ENCODE measurements around the gene RHOC.

The RHOC gene

GRCh38 chr1:112704934-112705627 is 1.8 kb downstream of the RHOC start:
- in situ Hi-C loops (cut with MboI; ENCODE audit: low pct_unique_long_range_greater_than_20kb, low sequenced_read_pairs) = no loop called here
- peak; percentile 99 for DNase-seq

DNA sequence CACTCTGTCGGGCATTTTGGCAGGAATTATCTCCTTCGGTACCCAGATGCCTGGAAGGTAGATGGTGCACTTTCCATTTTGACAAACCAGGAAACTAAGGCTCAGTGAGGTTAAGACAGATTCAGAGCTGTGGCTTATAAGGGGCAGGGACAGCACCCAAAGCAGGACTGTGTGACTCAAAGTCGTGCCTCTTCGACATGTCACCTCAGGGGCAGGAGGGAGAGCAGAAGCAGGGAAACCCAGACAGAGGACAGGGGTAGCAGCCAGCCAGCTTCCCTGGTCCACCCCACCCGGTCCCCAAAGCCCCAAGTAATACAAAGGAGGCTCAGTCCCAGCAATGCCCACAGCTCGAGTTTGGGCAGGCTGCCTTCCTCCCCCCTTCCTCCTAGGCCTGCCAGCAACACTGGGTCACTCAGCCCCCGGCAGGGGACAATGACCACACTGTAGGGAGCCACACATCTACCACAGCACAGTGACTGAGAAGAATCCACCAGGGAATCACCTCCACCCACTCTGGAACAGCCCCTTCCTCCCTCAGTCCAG is 2.5 kb downstream of the RHOC start:
- no peak for DNase-seq
- in situ Hi-C loops (cut with MboI; ENCODE audit: low pct_unique_long_range_greater_than_20kb, low sequenced_read_pairs) = no loop called here

DNA sequence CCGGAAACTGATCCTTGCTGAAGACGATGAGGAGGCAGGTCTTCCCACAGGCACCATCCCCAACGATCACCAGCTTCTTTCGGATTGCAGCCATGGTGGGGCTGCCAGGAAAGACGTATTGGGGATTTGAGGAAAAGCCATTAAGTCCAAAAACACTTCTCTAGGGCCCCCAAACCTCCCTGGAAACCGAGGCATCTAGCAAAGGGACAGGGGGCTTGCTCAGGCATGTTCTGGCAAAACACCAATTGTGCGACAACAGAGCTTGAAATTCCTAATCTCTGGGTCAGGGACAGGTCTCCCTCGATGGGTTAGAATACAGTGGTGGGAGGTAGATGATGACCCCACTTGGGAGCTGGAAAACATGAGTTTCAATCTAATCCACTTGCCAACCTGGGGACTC is 3.2 kb downstream of the RHOC start:
- in situ Hi-C loops (cut with MboI; ENCODE audit: low pct_unique_long_range_greater_than_20kb, low sequenced_read_pairs) = no loop called here
- DNase-seq = no peak

DNA sequence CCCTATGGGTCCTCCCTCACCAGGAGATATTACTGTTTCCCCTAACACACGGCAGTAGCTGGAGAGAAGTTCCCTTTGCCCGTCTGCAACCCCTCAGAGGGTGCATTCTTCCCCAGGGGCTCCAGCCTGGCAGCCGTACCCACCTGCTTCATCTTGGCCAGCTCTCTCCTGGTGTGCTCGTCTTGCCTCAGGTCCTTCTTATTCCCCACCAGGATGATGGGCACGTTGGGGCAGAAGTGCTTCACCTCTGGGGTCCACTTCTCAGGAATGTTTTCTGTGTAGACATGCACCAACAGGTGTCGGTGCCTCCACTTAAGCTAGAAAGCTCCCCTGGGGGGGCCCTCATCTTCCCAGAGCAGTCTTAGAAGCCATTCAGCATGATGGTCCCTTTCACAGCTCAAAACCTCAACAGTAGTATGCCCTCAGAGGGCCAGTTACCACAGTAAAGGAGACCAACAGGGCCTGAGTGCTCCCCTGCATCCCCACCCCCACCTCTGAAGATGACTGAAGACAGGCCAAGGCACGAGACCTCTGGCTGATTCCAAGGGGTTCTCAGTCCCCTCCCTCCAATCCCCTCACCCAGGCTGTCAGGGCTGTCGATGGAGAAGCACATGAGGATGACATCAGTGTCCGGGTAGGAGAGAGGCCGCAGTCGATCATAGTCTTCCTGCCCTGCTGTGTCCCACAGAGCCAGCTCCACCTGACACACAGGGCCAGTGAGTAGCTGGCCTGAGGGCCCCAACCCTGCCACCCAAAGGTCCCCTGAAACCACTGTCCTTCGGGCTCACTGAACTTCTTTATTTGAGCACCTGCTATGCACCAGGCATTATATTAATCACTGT is 4.3 kb downstream of the RHOC start:
- in situ Hi-C loops (cut with MboI; ENCODE audit: low pct_unique_long_range_greater_than_20kb, low sequenced_read_pairs) = no loop called here

DNA sequence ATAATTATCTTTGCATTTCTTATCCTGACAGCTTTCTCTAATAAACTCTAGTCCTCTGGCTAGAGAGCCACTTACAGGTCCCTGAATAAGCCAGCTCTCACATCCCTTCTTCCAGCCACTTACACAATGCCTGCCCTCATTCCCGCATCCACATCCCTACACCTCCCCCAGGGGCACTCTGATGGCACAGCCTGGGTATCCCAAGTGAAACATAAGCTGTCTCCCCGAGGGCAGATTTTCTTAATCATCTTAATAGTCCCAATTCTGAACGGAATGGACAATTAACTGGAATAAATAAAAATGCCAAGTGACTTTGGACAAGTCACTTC is 4.9 kb downstream of the RHOC start:
- no peak for DNase-seq
- in situ Hi-C loops (cut with MboI; ENCODE audit: low pct_unique_long_range_greater_than_20kb, low sequenced_read_pairs) = no loop called here

More for the DNA sequence above, 4.3 kb downstream of the RHOC start:
- DNase-seq = no peak

DNA sequence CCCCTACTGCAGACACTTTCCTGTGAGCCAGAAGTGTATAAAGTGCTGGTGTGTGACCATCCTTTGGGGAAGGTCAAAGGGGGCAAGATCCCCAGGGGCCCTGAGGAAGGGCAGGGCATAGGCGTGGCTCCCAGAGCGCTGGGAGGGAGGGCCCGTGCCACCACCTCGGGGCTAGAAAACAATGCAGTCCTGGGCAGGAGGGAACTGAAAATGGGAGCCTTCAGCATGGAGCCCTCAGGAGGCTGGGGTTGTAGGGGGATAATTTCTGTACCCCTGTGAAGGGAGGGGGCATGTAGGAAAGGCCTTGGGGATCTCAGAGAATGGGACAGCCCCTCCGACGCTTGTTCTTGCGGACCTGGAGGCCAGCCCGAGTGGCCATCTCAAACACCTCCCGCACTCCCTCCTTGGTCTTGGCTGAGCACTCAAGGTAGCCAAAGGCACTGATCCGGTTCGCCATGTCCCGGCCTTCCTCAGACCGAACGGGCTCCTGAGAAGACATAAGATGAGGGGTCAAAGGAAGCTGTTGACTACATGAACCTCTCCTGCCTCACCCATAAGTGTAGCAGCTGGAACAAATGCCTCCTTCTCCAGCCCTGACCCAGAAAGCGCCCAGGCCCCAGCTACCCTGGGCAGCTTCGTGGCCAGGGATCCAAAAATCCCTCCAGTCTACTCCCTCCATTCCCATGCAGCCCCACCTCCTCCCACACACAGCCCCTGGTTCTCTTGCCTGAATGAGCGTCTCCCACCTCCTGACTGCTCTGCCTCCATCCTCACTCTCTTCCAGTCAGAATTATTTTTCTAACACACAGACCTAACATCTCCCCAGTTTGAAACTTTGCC is 5.5 kb downstream of the RHOC start:
- no peak for DNase-seq
- in situ Hi-C loops (cut with MboI; ENCODE audit: low pct_unique_long_range_greater_than_20kb, low sequenced_read_pairs) = no loop called here

GRCh38 chr1:112700290-112701226 is 6.4 kb downstream of the RHOC start:
- peak; percentile 97 for DNase-seq
- in situ Hi-C loops (cut with MboI; ENCODE audit: low pct_unique_long_range_greater_than_20kb, low sequenced_read_pairs) = no loop called here

- in situ Hi-C loops (cut with MboI; ENCODE audit: low pct_unique_long_range_greater_than_20kb, low sequenced_read_pairs) = no loop called here
- DNase-seq = no peak
Measured at GRCh38 chr1:112699425-112700144, 7.3 kb downstream of the RHOC start.

GRCh38 chr1:112698366-112699310 is 8.3 kb downstream of the RHOC start:
- in situ Hi-C loops (cut with MboI; ENCODE audit: low pct_unique_long_range_greater_than_20kb, low sequenced_read_pairs) = no loop called here

GRCh38 chr1:112697781-112698201 is 9.1 kb downstream of the RHOC start:
- DNase-seq = no peak
- in situ Hi-C loops (cut with MboI; ENCODE audit: low pct_unique_long_range_greater_than_20kb, low sequenced_read_pairs) = no loop called here

More at GRCh38 chr1:112698366-112699310, 8.3 kb downstream of the RHOC start:
- DNase-seq = no peak

DNA sequence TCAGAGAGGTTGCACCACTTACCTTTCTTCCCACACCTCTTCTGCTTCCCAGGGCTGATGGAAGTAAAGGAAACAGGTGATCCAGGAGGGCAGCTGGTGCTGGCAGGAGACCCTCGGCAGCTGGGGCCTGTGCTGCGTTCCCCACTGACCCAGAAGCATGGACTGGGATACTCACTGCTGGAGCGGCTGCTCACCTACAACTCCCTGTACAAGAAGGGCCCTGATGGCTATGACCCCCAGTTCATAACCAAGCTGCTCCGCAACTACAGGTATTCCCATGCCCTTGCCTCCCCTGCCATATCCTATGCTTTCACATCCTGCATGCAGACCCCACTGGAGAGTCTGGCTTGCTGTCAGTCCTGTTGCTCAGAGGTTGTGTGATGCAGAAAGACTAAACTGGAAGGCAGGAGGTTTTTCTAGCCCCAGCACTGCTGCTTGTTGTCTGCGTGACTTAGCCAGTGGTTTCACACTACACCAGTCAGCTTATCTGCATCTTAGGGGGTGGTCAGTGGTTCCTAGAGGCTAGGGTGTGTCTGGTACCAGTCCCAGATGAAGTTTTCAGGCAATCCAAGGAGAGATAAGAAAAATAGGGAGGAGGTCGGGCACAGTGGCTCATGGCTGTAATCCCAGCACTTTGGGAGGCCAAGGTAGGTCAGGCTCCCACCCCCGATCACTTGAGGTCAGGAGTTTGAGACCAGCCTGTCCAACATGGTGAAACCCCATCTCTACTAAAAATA is 10.2 kb downstream of the RHOC start:
- DNase-seq = no peak
- in situ Hi-C loops (cut with MboI; ENCODE audit: low pct_unique_long_range_greater_than_20kb, low sequenced_read_pairs) = no loop called here

- DNase-seq = no peak
- in situ Hi-C loops (cut with MboI; ENCODE audit: low pct_unique_long_range_greater_than_20kb, low sequenced_read_pairs) = no loop called here
Measured at GRCh38 chr1:112695276-112695675, 11.7 kb downstream of the RHOC start.

DNA sequence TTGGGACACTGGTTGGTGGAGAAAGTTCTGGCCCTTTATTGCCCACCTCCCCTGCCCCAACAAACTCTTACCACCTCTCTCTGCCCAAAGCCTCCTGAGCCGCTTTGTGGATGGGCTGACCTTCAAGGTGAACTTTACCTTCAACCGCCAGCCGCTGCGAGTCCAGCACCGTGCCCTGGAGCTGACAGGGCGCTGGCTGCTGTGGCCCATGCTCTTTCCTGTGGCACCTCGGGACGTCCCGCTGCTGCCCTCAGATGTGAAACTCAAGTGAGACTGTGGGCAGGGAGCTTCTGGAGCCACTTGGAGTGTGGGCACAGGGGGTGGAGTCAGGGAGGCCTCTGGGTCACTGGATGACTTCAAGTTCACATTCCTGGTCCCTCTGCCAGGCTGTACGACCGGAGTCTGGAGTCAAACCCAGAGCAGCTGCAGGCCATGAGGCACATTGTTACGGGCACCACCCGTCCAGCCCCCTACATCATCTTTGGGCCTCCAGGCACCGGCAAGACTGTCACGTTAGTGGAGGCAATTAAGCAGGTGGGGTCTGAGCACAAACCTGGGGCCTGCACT is 12.5 kb downstream of the RHOC start:
- in situ Hi-C loops (cut with MboI; ENCODE audit: low pct_unique_long_range_greater_than_20kb, low sequenced_read_pairs) = no loop called here
- no peak for DNase-seq

DNA sequence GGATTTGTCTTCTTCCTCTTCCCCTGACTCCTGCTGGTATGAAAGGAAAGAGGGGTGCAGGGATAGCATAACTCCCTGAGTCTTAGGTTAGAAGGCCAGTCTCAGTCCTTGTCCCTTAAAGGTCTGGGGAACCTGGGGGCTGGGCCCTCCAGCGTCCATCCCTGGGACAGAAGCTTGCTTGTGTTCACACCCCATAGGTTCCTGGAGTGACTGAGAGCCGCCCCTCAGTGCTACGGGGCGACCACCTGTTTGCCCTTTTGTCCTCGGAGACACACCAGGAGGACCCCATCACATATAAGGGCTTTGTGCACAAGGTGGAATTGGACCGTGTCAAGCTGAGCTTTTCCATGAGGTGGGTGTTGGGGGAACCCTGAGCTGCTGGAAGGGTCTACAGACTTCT is 13.1 kb downstream of the RHOC start:
- in situ Hi-C loops (cut with MboI; ENCODE audit: low pct_unique_long_range_greater_than_20kb, low sequenced_read_pairs) = no loop called here
- no peak for DNase-seq

DNA sequence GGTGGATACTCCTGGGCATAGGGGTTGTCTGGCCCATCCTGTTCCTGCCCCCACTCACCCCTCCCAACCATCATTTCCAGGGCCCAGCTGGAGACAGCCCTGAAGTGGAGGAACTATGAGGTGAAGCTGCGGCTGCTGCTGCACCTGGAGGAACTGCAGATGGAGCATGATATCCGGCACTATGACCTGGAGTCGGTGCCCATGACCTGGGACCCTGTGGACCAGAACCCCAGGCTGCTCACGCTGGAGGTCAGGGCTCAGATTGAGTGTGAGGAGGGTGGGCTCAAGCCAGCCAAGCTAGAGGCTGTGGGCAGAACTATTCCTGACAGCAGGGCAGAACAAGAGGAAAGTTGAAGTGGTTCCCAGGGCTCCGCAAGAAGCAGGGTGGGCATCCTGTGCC is 14.2 kb downstream of the RHOC start:
- in situ Hi-C loops (cut with MboI; ENCODE audit: low pct_unique_long_range_greater_than_20kb, low sequenced_read_pairs) = no loop called here

DNA sequence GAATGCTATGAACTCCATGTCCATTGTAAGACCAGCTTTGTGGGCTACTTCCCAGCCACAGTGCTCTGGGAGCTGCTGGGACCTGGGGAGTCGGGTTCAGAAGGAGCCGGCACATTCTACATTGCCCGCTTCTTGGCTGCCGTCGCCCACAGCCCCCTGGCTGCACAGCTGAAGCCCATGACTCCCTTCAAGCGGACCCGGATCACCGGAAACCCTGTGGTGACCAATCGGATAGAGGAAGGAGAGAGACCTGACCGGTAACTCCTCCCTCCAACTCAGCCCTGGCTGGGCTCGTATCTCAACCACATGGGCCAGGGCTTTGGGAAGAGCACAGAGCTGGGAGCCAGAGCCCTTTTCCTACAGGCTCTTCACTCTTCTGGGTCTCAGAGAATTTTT is 17.1 kb downstream of the RHOC start:
- in situ Hi-C loops (cut with MboI; ENCODE audit: low pct_unique_long_range_greater_than_20kb, low sequenced_read_pairs) = no loop called here
- no peak for DNase-seq

More for the DNA sequence above, 14.2 kb downstream of the RHOC start:
- DNase-seq = no peak
